Naive B cell (primary cell): ENCODE data around the gene SDHAF1. TPM values are rescaled to one million over a fixed set of nuclear protein-coding genes. Genes with fewer than 3 reads are reported as not detected.
A peak's percentile ranks its signal among the peaks of the same experiment; 100 is the strongest.
"Not testable (repeated sequence)": the region's sequence is repeated elsewhere in the genome, so short reads cannot be mapped to it uniquely, and the experiment has no call there.

Experiments
- ATAC-seq, 2 donors: fragments of 150-1000 bp; cut with Tn5 transposase; 2 replicates each; pipeline ENCODE4 v1.10.0; 2021; ENCODE audit warnings: low read depth in 2 of 2, mild to moderate bottlenecking in 2 of 2, moderate library complexity in 2 of 2
- DNase-seq: peaks from one replicate; pipeline ENCODE4 v3.0.0; 2022
- H3K27ac Mint-ChIP-seq, 6 donors: one replicate each; pipeline ENCODE4 v1.8.0; 2020 to 2022; ENCODE audit warnings: mild to moderate bottlenecking in 6 of 6, mixed read lengths in 6 of 6, moderate library complexity in 5 of 6, inconsistent platforms in 2 of 6
- H3K27me3 Mint-ChIP-seq, 3 donors: one replicate each; pipeline ENCODE4 v1.8.0; 2021 to 2022; ENCODE audit warnings: mixed read lengths in 3 of 3, mild to moderate bottlenecking in 1 of 3
- H3K36me3 Mint-ChIP-seq, 2 donors: one replicate each; pipeline ENCODE4 v1.8.0; 2020 to 2022; ENCODE audit warnings: mixed read lengths in 2 of 2, inconsistent platforms in 1 of 2, mild to moderate bottlenecking in 1 of 2
- H3K4me1 Mint-ChIP-seq, 3 donors: one replicate each; pipeline ENCODE4 v1.8.0; 2020 to 2022; ENCODE audit warnings: mixed read lengths in 3 of 3, inconsistent platforms in 1 of 3, mild to moderate bottlenecking in 1 of 3, moderate library complexity in 1 of 3
- H3K4me3 Mint-ChIP-seq, 8 donors: one replicate each; pipeline ENCODE4 v1.8.0; 2020 to 2022; ENCODE audit warnings: mild to moderate bottlenecking in 8 of 8, mixed read lengths in 8 of 8, moderate library complexity in 8 of 8, inconsistent platforms in 2 of 8
- H3K9me3 Mint-ChIP-seq, 7 donors: one replicate each; pipeline ENCODE4 v1.8.0; 2020 to 2022; ENCODE audit warnings: mixed read lengths in 7 of 7, mild to moderate bottlenecking in 5 of 7, inconsistent platforms in 2 of 7, moderate library complexity in 1 of 7
- polyA plus RNA-seq, 6 donors: library from polyadenylated mRNA; unstranded; fragments of 300-500 nt; fragmentation: Illumina TruSeq; gene quantifications; one replicate each; pipeline ENCODE4 v1.2.3, GENCODE V29; 2021; ENCODE audit warnings: low read depth in 6 of 6

SDHAF1 gene
- polyA plus RNA-seq, 6 donors from 2014 or later, result 30.0 to 58.0 (median 48.8) TPM

DNA sequence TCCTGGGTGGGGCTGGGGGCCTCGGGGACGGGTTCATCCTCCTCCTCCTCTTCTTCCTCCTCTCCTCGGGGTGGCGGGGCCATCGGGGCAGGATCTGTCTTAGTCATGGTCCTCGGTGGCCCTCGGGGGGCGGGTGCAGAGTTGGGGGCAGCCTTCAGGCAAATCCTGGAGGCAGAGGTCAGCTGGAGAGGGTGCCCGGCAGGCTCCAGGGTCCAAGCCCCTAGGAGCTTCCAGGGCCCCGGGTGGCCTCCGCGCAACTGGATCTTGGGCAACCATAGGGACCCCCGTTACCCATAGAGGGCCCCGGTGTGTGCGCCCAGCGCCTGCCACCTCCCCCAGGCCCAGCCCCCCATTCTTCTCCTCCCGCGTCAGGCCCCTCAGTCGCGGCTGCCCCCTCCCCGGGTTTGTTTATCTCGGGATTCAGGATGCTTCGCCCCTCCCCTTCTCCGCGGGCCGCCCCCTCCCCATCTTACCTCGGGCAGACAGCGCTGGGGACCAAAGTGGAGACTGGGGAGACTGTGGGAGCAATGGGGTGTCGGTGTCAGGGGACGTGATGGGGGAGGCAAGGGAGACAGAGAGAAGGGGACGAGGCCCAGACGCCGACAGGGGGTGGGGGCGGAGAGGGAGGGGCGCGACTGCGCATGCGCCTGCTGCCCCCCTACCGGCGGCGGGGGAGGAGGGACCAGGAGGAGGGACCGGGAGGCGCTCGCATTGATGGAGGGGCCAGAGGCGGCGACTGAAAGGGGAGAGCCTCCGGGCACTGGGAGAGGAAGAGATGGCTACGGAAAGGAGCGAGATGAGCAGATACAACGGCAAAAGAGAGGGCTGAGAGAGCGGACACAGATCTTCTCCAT, 37.5 kb downstream of the SDHAF1 start, which contains the start of gene CLIP3:
Gene CLIP3 (minus strand): TSS at position 623 of the 854 bp plus-strand sequence. CDS start 516 bp downstream, at position 107.
- ATAC-seq, result no peak
- Mint-ChIP-seq H3K36me3 (peaks cover 0 to 30% of the 10 kb centered on the region in 2 donors), H3K4me3 (peak within 1 kb of the TSS in 6 of 8 donors; percentile 27 to 73 (median 60)), H3K9me3 (peaks cover 0 to 3% (median 0%) of the 10 kb centered on the region in 7 donors), H3K27me3 (peaks cover 0 to 17% (median 15%) of the 10 kb centered on the region in 3 donors), H3K4me1 (peaks cover 12 to 30% (median 20%) of the 10 kb centered on the region in 3 donors), H3K27ac (peak within 1 kb of the TSS in 2 of 6 donors; percentile 38 to 71)
- DNase-seq, result no peak

DNA sequence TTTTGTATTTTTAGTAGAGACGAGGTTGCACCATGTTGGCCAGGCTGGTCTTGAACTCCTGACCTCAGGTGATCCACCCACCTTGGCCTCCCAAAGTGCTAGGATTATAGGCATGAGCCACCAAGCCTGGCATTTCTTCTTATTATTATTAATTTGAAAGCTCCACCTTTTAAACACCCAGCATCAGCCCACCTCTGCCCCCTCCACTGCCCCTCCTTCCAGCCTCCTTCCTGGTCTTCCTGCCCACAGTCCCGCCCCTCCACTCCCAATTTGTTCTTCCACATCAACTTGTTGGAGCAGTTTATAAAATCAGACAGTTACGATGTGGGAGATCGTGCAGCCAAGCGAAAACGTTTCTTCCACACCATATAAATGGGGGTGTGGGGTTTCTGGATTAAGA, 45.5 kb downstream of the SDHAF1 start:
- H3K27ac Mint-ChIP-seq, result no peak overlapping the region
- no peak for ATAC-seq
- H3K27me3 Mint-ChIP-seq, result no peaks in the 10 kb centered on the region
- no peak for DNase-seq
- peaks cover 6 to 12% (median 10%) of the 10 kb centered on the region in 3 donors for H3K4me1 Mint-ChIP-seq
- H3K4me3 Mint-ChIP-seq, result no peak overlapping the region
- H3K36me3 Mint-ChIP-seq, result peaks cover 0 to 2% of the 10 kb centered on the region in 2 donors
- H3K9me3 Mint-ChIP-seq, result no peaks in the 10 kb centered on the region

DNA sequence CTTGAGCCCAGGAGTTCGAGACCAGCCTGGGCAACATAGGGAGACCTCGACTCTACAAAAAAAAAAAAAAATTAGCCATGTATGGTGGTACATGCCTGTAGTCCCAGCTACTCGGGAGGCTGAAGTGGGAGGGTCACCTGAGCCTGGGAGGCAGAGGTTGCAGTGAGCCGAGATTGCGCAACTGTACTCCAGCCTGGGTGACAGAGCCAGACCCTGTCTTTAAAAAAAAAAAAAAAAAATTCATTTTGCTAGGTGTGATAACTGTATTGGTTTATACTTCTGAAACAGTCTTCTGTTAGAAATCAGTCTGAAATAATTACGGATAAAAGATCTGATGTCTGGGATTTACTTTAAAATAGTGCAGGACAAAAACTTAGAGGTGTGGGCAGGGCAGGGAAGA, 46.1 kb downstream of the SDHAF1 start:
- ATAC-seq, H3K27me3 Mint-ChIP-seq, H3K36me3 Mint-ChIP-seq, DNase-seq, H3K27ac Mint-ChIP-seq, H3K9me3 Mint-ChIP-seq, H3K4me3 Mint-ChIP-seq: not testable (repeated sequence)
- H3K4me1 Mint-ChIP-seq, result peaks cover 3 to 12% (median 5%) of the 10 kb centered on the region in 3 donors

GRCh38 chr19:36041831-36042230, 46.8 kb downstream of the SDHAF1 start:
- no peak overlapping the region for H3K4me3 Mint-ChIP-seq
- H3K27me3 Mint-ChIP-seq, result no peaks in the 10 kb centered on the region
- ATAC-seq (no peak), DNase-seq (no peak)
- no peaks in the 10 kb centered on the region for H3K9me3 Mint-ChIP-seq
- peaks cover 0 to 8% of the 10 kb centered on the region in 2 donors for H3K36me3 Mint-ChIP-seq
- peaks cover 3 to 11% (median 5%) of the 10 kb centered on the region in 3 donors for H3K4me1 Mint-ChIP-seq
- H3K27ac Mint-ChIP-seq, result no peak overlapping the region

DNA sequence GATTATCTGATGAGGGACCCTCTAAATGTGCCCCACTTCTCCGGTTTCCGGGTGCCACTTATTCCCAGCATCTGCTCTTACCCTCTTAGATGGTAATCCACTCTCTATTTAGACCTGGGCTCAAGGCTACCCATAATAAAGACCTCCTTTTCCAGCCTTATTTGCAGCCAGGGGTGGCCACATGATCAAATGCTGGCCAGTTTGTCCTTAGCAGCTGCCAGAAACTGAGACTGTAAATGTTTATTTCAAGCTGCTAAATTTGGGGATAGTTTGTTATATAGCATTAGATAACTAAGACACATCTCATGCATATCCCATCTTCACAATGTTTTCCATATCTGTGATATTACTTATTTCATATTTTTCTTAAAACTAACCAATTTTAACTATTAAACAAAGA, 49.0 kb downstream of the SDHAF1 start:
- Mint-ChIP-seq H3K4me3 (no peak overlapping the region), H3K9me3 (no peaks in the 10 kb centered on the region), H3K4me1 (peaks cover 0 to 4% (median 0%) of the 10 kb centered on the region in 3 donors), H3K27me3 (no peaks in the 10 kb centered on the region), H3K27ac (no peak overlapping the region), H3K36me3 (peaks cover 0 to 8% of the 10 kb centered on the region in 2 donors)
- DNase-seq (no peak), ATAC-seq (no peak)

Other genes starting within 250 kb of the SDHAF1 start
- gene U2AF1L4, start 249.8 kb upstream of the SDHAF1 start, polyA plus RNA-seq, result 10 to 100 TPM; 26.1 to 41.0 (median 32.5) TPM
- 100 to 1,000 TPM in 2 of 6 donors, 10 to 100 TPM in 4; 82.4 to 105 (median 94.3) TPM for gene PSENEN, start 249.5 kb upstream of the SDHAF1 start, polyA plus RNA-seq
- gene LIN37, start 246.6 kb upstream of the SDHAF1 start, polyA plus RNA-seq, result 10 to 100 TPM in 3 of 6 donors, 1 to 10 TPM in 3; 8.1 to 17.9 (median 11.1) TPM
- not detected for gene HSPB6, start 238.2 kb upstream of the SDHAF1 start, polyA plus RNA-seq
- 10 to 100 TPM in 1 of 6 donors, 1 to 10 TPM in 4, not detected in 1; 3.2 to 13.9 (median 9.0) TPM for gene PROSER3, start 237.0 kb upstream of the SDHAF1 start, polyA plus RNA-seq
- gene ARHGAP33, start 219.6 kb upstream of the SDHAF1 start, polyA plus RNA-seq, result under 1 TPM in 1 of 6 donors, not detected in 5; 0.58 TPM
- gene PRODH2, start 182.3 kb upstream of the SDHAF1 start, polyA plus RNA-seq, result not detected
- not detected for gene NPHS1, start 142.7 kb upstream of the SDHAF1 start, polyA plus RNA-seq
- not detected for gene KIRREL2, start 138.3 kb upstream of the SDHAF1 start, polyA plus RNA-seq
- not detected for gene APLP1, start 126.6 kb upstream of the SDHAF1 start, polyA plus RNA-seq
- 10 to 100 TPM; 13.5 to 79.7 (median 55.3) TPM for gene NFKBID, start 94.6 kb upstream of the SDHAF1 start, polyA plus RNA-seq
- gene HCST, start 92.7 kb upstream of the SDHAF1 start, polyA plus RNA-seq, result 10 to 100 TPM; 33.8 to 58.5 (median 47.5) TPM
- gene TYROBP, start 86.9 kb upstream of the SDHAF1 start, polyA plus RNA-seq, result 10 to 100 TPM in 2 of 6 donors, 1 to 10 TPM in 4; 3.4 to 28.6 (median 8.3) TPM
- gene LRFN3, start 58.8 kb upstream of the SDHAF1 start, polyA plus RNA-seq, result under 1 TPM in 3 of 6 donors, not detected in 3; 0.12 to 0.22 (median 0.14) TPM
- gene SYNE4, start 13.6 kb downstream of the SDHAF1 start, polyA plus RNA-seq, result under 1 TPM in 1 of 6 donors, not detected in 5; 0.24 TPM
- 10 to 100 TPM; 13.7 to 28.9 (median 19.1) TPM for gene ALKBH6, start 19.0 kb downstream of the SDHAF1 start, polyA plus RNA-seq
- gene CLIP3, start 37.7 kb downstream of the SDHAF1 start, polyA plus RNA-seq, result 1 to 10 TPM in 1 of 6 donors, not detected in 5; 1.8 TPM
- 1 to 10 TPM; 1.4 to 7.3 (median 3.6) TPM for gene THAP8, start 59.1 kb downstream of the SDHAF1 start, polyA plus RNA-seq
- gene WDR62, start 59.7 kb downstream of the SDHAF1 start, polyA plus RNA-seq, result under 1 TPM in 2 of 6 donors, not detected in 4; 0.07 to 0.25 TPM
- not detected for gene OVOL3, start 116.0 kb downstream of the SDHAF1 start, polyA plus RNA-seq
- 100 to 1,000 TPM; 112 to 139 (median 126) TPM for gene POLR2I, start 119.7 kb downstream of the SDHAF1 start, polyA plus RNA-seq
- gene TBCB, start 120.3 kb downstream of the SDHAF1 start, polyA plus RNA-seq, result 100 to 1,000 TPM; 142 to 230 (median 163) TPM
- 100 to 1,000 TPM in 5 of 6 donors, 10 to 100 TPM in 1; 93.5 to 156 (median 111) TPM for gene CAPNS1, start 144.9 kb downstream of the SDHAF1 start, polyA plus RNA-seq
- gene COX7A1, start 157.3 kb downstream of the SDHAF1 start, polyA plus RNA-seq, result not detected
- 1 to 10 TPM in 5 of 6 donors, not detected in 1; 1.5 to 5.2 (median 2.1) TPM for gene ZNF565, start 219.5 kb downstream of the SDHAF1 start, polyA plus RNA-seq
- gene ZNF146, start 219.9 kb downstream of the SDHAF1 start, polyA plus RNA-seq, result 10 to 100 TPM; 28.0 to 85.3 (median 67.6) TPM